ENCODE data around the gene HHAT. TPM values are rescaled to one million over a fixed set of nuclear protein-coding genes. Genes with fewer than 3 reads are reported as not detected.

The HHAT gene
- total RNA-seq, 4 donors from 2014 or later: 2.4 to 6.0 (median 4.4) TPM

DNA sequence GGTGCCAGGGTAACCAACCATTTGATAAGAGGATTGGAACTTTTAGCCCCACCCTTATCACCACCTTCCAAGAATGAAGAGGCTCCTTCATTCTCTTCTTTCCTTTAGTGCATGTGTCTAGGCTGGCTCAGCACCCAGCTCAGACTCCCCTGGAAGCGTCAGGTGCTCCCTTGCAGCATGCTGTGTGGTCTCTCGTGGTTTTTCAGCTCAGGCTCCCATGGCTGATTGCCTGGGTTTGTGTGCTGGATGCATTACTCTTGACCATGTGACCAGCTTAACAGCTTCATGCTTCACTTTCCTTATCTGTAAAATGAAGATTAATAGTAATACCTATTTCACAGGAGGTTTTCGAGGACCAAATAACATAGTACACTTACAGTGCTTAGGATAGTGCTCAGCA lies 198.4 kb downstream of the HHAT start:
- TF ChIP-seq, protein P1, sequence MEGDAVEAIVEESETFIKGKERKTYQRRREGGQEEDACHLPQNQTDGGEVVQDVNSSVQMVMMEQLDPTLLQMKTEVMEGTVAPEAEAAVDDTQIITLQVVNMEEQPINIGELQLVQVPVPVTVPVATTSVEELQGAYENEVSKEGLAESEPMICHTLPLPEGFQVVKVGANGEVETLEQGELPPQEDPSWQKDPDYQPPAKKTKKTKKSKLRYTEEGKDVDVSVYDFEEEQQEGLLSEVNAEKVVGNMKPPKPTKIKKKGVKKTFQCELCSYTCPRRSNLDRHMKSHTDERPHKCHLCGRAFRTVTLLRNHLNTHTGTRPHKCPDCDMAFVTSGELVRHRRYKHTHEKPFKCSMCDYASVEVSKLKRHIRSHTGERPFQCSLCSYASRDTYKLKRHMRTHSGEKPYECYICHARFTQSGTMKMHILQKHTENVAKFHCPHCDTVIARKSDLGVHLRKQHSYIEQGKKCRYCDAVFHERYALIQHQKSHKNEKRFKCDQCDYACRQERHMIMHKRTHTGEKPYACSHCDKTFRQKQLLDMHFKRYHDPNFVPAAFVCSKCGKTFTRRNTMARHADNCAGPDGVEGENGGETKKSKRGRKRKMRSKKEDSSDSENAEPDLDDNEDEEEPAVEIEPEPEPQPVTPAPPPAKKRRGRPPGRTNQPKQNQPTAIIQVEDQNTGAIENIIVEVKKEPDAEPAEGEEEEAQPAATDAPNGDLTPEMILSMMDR (IDR thresholded peaks at IDR 0.05; ENCODE audit: low read depth): no peak

DNA sequence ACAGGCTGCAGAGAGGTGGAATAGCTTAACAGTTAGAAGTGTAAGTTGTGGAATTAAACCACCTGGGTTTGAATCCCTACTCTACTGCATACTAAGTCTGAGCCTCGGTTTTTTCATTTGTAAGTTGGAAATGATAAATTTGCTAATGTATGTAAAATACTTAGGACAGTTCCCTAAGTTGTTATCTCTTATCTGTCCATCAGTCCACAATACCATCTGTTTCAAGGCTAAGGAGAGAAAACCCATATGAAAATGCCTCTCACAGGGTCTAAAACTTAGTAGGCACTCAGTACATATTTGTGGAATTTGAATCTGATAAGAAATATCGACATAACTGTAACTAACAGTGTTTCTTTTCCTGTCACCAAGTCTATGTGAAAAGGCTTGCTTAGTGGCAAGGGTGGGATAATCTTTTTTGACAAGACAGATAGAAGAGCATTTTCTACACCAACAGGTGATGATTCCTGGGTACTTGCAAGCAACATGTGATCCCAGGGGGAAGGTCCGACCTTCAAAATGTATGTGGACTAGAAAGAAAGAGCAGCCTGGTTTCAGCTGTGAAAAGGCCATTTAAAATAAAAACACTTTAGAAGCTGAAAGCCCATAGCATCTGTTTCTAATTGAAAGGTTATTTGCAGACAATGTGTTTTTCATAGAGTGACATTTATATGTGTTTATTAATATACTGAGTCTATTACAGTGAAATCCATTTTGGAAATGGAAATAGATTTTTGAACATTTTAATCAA lies 202.9 kb downstream of the HHAT start:
- TF ChIP-seq, protein P1 (IDR thresholded peaks at IDR 0.05; ENCODE audit: low read depth): no peak

- TF ChIP-seq, protein P1 (IDR thresholded peaks at IDR 0.05; ENCODE audit: low read depth): no peak
These were observed 203.5 kb downstream of the HHAT start for GRCh38 chr1:210532223-210532598.

DNA sequence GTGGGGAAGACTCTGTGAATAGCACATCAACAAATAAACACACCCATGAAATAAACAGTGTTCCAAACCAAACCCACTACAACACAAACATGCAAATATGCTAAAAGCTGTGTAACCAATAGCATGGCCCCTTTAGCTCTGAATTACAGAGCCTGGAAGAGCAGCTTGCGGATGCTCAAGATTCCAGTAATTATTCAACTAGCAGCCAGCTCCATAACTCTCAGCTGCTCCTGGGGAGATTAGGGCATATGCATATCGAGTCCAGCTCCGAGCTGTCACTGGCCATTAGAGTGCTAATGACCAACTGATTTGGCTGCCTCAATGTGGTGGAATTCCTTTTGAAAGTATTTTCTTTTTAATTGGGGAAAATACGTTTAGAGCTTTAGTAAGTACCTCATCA lies 207.1 kb downstream of the HHAT start:
- TF ChIP-seq, protein P1 (IDR thresholded peaks at IDR 0.05; ENCODE audit: low read depth): no peak

DNA sequence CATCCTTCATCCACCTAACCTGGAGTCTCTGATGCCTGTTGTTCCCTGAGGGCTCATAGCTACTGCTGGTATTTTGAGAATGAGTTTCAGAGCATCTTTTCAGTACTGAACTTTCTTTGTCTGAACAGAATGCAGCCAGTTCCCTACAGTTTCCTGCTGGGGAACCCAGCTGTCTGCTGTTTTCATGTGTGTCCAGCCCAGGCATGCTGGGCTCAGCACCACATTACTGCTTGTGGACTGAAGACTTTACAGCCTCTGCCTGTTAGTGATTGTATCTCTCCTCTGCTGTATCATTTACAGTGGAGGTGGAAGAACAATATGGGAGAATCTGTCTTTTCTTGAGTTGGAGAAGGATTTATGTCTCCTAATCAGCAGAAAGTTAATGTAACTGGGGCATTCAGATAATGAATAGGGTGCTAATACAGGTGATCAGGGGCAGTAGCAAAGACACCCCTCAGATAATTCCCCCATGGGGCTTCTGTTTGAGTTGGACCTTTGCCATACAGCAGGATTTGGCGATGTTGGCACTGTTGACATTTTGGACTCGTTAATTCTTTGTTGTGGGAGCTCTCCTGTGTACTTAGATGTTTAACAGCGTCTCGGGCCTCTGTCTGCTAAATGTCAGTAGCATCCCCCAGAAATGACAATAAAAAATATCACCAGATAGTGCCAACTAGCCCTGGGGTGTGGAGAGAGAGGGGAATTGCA lies 207.7 kb downstream of the HHAT start:
- TF ChIP-seq, protein P1 (IDR thresholded peaks at IDR 0.05; ENCODE audit: low read depth): no peak

DNA sequence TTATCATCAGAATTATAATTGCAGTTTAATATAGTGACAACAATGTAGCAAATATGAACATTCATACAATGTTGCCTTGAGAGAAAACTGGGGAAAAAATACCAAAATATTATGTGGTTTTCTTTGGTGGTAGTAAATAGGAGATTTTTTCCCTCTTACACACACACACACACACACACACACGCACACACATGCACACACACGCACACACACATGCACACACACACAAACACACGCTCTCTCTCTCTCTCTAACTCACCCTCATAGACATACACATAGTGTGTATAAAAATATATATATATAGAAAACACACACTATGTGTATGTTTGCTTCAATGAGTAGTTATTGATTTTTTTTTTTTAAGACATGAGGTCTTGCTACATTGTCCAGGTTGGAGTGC lies 211.6 kb downstream of the HHAT start:
- TF ChIP-seq, protein P1 (IDR thresholded peaks at IDR 0.05; ENCODE audit: low read depth): no peak

- TF ChIP-seq, protein P1 (IDR thresholded peaks at IDR 0.05; ENCODE audit: low read depth): no peak
These were observed 213.1 kb downstream of the HHAT start for GRCh38 chr1:210541680-210542358.

Data from subcutaneous adipose tissue (tissue), 4 donors.